Osteoblast (primary cell): ENCODE measurements around the gene EGR2. TPM values are rescaled to one million over a fixed set of nuclear protein-coding genes. Genes with fewer than 3 reads are reported as not detected.
A peak's percentile ranks its signal among the peaks of the same experiment; 100 is the strongest.

Source experiments
- DNase-seq: peaks from one replicate; pipeline ENCODE4 v3.0.0; 2011; ENCODE audit warnings: low spot score, mixed read lengths; ENCODE audit not compliant: insufficient read length; ENCODE audit errors: missing footprints
- H2AFZ ChIP-seq: 2 replicates; pipeline ENCODE4 v1.6.0; 2011; ENCODE audit warnings: mild to moderate bottlenecking, low read length
- H3K27ac ChIP-seq: 2 replicates; pipeline ENCODE4 v1.5.1; 2011; ENCODE audit warnings: mild to moderate bottlenecking, low read depth, low read length, moderate library complexity
- H3K27me3 ChIP-seq: 2 replicates; pipeline ENCODE4 v1.6.0; 2012; ENCODE audit warnings: mild to moderate bottlenecking, control low read depth, inconsistent platforms, low read length, moderate library complexity; ENCODE audit not compliant: insufficient read depth
- H3K36me3 ChIP-seq: 2 replicates; pipeline ENCODE4 v1.5.1; 2011; ENCODE audit warnings: mild to moderate bottlenecking, low read length, control low read depth, moderate library complexity; ENCODE audit not compliant: insufficient read depth
- H3K4me1 ChIP-seq: 2 replicates; pipeline ENCODE4 v1.5.1; 2011; ENCODE audit warnings: mild to moderate bottlenecking, low read length, control low read depth, moderate library complexity; ENCODE audit not compliant: insufficient read depth
- H3K4me2 ChIP-seq: 2 replicates; pipeline ENCODE4 v1.6.0; 2011; ENCODE audit warnings: mild to moderate bottlenecking, low read length; ENCODE audit not compliant: insufficient read depth
- H3K4me3 ChIP-seq: fragments of 200-600 bp; sonication (generic); 3 replicates; pipeline ENCODE4 v1.5.1; 2012; ENCODE audit warnings: mild to moderate bottlenecking, low read length, inconsistent platforms; ENCODE audit not compliant: insufficient read depth
- H3K79me2 ChIP-seq: 2 replicates; pipeline ENCODE4 v1.6.0; 2012; ENCODE audit warnings: mild to moderate bottlenecking, low read length, control low read depth, inconsistent platforms; ENCODE audit not compliant: insufficient read depth
- H3K9me3 ChIP-seq: 2 replicates; pipeline ENCODE4 v1.5.1; 2011; ENCODE audit warnings: low read depth, low read length, control low read depth
- H4K20me1 ChIP-seq: 2 replicates; pipeline ENCODE4 v1.6.0; 2012; ENCODE audit warnings: mild to moderate bottlenecking, low read length, control low read depth; ENCODE audit not compliant: insufficient read depth
- CTCF ChIP-seq: IDR thresholded peaks from 2 replicates; pipeline ENCODE4 v1.5.1; 2011; ENCODE audit warnings: mild to moderate bottlenecking, low read depth, low read length, moderate library complexity; ENCODE audit errors: extremely low read depth
- total RNA-seq: library from RNA; depleted of rRNA; stranded (reverse); fragments of >200 nt; gene quantifications from 2 replicates; pipeline ENCODE4 v1.2.3, GENCODE V29; 2012

Gene EGR2
- total RNA-seq, 1 donor: 3.6 TPM

GRCh38 chr10:62843600-62843999 is 27.4 kb upstream of the EGR2 start:
- Histone ChIP-seq H3K4me3 (no peak overlapping the region), H3K9me3 (peaks cover 8% of the 10 kb centered on the region), H3K27me3 (peaks cover 18% of the 10 kb centered on the region), H3K4me1 (no peaks in the 10 kb centered on the region), H2AFZ (no peak overlapping the region), H4K20me1 (no peaks in the 10 kb centered on the region), H3K27ac (no peak overlapping the region), H3K79me2 (no peaks in the 10 kb centered on the region), H3K36me3 (no peaks in the 10 kb centered on the region), H3K4me2 (no peak overlapping the region)
- no peak for DNase-seq
- no peak for TF ChIP-seq CTCF

- Histone ChIP-seq H3K9me3 (peaks cover 8% of the 10 kb centered on the region), H3K79me2 (no peaks in the 10 kb centered on the region), H3K4me1 (no peaks in the 10 kb centered on the region), H3K27me3 (peaks cover 18% of the 10 kb centered on the region), H3K4me3 (no peak overlapping the region), H3K4me2 (no peak overlapping the region), H4K20me1 (no peaks in the 10 kb centered on the region), H3K36me3 (no peaks in the 10 kb centered on the region), H2AFZ (no peak overlapping the region), H3K27ac (no peak overlapping the region)
- TF ChIP-seq CTCF: no peak
- no peak for DNase-seq
These were observed 26.8 kb upstream of the EGR2 start for GRCh38 chr10:62842983-62843382.

- Histone ChIP-seq H3K36me3 (no peaks in the 10 kb centered on the region), H3K79me2 (no peaks in the 10 kb centered on the region), H2AFZ (no peak overlapping the region), H3K27ac (no peak overlapping the region), H3K4me1 (no peaks in the 10 kb centered on the region), H3K9me3 (no peaks in the 10 kb centered on the region), H4K20me1 (no peaks in the 10 kb centered on the region), H3K4me2 (no peak overlapping the region), H3K4me3 (no peak overlapping the region), H3K27me3 (peaks cover 20% of the 10 kb centered on the region)
- no peak for TF ChIP-seq CTCF
- no peak for DNase-seq
These were observed 23.4 kb upstream of the EGR2 start for GRCh38 chr10:62839590-62839989.

- H3K4me2 ChIP-seq: no peak overlapping the region
- no peak overlapping the region for H2AFZ ChIP-seq
- H3K36me3 ChIP-seq: no peaks in the 10 kb centered on the region
- no peak overlapping the region for H3K27ac ChIP-seq
- no peak for TF ChIP-seq CTCF
- peaks cover 4% of the 10 kb centered on the region for H3K4me1 ChIP-seq
- no peaks in the 10 kb centered on the region for H3K9me3 ChIP-seq
- H3K27me3 ChIP-seq: no peaks in the 10 kb centered on the region
- no peaks in the 10 kb centered on the region for H4K20me1 ChIP-seq
- no peaks in the 10 kb centered on the region for H3K79me2 ChIP-seq
- H3K4me3 ChIP-seq: no peak overlapping the region
- peak; percentile 77 for DNase-seq
These were observed 15.2 kb upstream of the EGR2 start for GRCh38 chr10:62831346-62831745.
